ENCODE measurements around the gene ACSL1. TPM values are rescaled to one million over a fixed set of nuclear protein-coding genes. Genes with fewer than 3 reads are reported as not detected.
"Not testable (repeated sequence)": the region's sequence is repeated elsewhere in the genome, so short reads cannot be mapped to it uniquely, and the experiment has no call there.

Gene ACSL1
- polyA plus RNA-seq, 10 donors, result 39.5 to 55.4 (median 47.4) TPM

DNA sequence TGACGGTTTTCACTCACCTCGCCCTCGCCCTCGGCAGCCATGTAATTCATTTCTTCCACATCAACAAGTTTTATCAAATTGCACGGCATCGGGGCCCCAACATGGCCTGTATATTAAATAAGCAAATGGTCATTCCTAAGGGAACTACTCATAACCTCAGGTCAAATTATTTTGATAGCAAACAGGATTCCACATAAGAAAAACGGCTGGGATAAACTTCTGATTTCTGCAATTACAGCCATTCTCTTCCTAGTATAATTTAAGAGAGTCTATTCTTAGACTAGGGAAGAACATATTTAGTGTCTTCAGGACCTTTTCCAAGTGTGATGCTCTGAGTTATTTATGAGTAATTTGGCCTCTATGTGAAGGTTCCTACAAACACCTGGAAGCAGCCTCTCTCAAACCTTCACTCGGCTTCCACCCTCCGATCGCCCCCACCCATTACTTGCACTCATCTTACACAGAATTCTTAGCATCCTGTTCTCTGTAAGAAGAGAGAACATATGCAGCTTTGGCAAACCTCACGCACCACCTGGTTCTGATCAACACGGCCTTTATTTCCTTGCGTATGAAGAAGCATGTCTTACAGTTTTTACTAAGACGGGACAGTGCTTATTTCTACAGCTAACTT lies 62.5 kb downstream of the ACSL1 start:
- DNase-seq, result peak; percentile 76 to 95 (median 87)

DNA sequence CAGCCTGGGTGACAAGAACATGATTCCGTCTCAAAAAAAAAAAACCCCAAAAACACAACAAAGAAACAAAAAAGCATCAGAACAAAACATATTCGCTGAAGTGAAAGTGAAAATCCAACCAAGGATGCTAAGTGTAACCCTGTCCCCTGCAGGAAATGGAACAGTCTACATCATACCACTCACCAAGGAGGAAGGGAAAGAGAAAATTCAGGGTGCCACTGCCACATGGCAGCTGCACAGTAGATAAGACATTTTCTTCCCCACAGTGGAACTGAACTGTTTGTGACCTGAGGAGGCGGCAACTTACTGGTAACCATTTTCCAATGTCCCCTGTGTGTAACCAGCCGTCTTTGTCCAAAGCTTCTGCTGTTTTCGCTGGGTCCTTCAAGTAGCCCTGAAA lies 63.7 kb downstream of the ACSL1 start:
- peak in 1 of 3 donors; percentile 29 for DNase-seq

DNA sequence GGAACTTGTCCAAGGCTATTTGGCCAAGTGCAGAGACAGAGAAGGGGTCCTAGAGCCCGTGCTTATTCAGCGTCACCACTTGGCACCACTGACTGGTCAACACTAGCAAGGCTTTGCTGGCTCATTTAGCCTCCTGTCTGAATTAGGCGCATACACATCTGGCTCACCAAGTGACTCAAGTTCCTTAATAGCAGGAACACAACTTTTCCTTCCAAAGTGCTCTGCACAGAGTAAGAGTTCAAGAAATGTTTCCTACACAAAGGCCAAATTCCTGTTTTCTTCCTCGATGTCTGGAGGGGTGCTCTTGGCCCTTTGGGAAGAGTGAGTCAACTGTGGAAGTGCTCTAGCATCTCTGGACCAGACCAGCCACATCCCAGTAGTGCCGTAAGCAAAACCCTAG lies 65.1 kb downstream of the ACSL1 start:
- DNase-seq, result peak in 1 of 3 donors; percentile 42

DNA sequence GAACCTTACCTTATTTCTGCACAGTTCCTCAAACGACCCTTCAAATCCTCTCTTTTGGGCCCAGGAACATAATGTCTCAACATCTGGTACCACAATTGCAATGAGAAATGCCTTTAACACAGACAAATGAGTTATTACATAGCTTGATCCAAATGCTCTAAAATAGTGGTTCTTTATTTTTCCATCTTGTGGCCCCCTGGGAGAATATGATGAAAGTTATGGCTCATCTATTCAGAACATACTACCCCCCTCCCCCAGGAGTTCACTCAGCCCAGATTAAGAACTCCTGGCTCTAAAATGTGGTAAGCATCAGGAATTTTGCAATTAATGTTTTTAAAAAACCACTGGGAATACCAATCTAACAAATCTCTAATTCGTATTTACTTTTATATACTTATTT lies 68.0 kb downstream of the ACSL1 start:
- peak in 1 of 3 donors; percentile 65 for DNase-seq

DNA sequence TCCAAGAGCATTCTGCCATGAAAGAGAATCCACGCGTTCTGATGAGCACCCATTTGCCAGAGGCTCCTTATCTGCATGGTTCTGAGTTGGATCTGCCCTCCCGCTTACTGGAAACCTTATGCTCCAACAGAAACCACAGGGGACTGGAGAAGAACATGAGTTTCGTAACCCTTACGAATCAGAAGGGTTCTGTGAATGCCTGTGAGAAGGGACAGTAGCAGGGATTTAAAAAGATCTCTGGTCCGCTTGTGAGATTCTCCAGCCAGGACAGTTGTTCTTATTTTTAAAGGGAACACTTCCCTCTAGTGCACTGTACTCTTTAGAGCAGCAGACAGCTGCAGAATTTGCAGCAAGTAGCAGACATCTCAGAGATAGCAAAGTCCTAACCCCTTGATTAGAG lies 69.4 kb downstream of the ACSL1 start:
- peak in 1 of 3 donors; percentile 71 for DNase-seq

DNA sequence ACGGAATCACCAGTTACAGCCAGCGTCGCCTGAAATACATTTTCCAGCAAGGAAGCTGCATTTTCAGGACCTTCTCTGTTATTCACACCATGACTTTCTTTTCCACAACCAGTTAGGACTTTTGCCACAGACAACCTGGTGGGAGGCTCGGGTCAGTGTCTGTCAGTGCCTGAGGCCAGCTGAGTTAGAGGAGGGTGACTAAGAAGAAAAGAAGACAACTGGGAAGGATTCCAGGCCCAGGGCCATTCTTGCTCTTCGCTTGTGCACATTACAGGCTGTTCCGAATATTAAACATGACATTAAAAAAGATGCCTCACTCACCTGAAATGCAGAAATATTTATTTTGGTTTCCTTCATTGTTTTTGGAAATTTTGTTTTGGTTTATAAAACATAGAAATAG lies 70.5 kb downstream of the ACSL1 start:
- DNase-seq, result peak in 1 of 3 donors; percentile 21

DNA sequence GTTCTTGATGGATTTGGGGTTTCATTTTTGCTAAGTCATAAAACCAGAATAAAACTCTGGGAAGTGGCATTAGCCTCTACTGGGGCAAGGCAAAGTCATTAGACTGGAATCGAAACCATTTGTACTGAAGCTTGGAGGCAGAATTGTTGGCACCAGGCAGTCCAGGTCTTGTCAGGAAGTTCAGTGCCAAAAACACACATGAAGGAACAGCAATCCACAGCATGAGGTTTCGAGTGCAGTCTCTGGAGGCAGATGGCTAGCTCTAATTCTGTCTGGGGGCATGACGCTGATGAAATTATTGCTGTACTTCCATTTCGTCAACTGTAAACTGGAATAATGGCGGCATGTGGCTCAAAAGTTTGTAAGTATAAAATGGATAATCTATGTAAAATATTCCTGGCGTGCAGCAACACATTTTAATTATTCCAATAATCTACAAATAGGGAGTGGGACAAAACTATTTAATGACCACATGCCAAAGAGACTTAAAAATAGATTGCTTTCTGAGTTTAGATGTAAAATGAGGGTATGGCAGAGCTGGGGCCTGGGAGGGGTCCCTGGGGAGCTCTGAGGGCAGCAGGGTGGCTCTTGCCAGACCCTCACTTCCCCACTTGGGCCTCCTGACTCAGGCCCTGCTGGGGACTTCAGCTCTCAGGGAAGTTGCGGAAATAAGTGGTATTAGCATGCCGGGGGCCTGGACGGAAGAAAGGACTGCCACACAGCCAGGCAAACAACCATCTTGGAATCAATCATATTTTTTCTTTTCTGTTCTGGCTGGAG lies 73.1 kb downstream of the ACSL1 start:
- no peak for DNase-seq

DNA sequence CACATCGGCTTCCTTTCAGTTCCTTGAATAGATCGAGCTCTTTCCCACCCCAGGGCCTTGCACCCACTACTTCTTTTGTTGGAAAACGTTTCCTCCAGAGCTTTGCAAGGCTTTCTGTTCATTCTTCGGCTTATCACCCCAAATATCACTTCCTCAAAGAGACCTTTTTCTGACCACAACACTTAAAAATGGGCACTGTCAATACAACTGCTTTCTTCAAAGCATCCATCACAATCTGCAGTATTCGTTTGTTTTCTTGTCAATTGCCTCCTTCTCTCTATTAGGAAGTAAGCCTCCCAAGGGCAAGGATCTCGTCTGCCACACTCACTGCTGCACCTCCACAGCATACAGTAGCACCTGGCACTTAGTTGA lies 74.2 kb downstream of the ACSL1 start:
- DNase-seq, result no peak

DNA sequence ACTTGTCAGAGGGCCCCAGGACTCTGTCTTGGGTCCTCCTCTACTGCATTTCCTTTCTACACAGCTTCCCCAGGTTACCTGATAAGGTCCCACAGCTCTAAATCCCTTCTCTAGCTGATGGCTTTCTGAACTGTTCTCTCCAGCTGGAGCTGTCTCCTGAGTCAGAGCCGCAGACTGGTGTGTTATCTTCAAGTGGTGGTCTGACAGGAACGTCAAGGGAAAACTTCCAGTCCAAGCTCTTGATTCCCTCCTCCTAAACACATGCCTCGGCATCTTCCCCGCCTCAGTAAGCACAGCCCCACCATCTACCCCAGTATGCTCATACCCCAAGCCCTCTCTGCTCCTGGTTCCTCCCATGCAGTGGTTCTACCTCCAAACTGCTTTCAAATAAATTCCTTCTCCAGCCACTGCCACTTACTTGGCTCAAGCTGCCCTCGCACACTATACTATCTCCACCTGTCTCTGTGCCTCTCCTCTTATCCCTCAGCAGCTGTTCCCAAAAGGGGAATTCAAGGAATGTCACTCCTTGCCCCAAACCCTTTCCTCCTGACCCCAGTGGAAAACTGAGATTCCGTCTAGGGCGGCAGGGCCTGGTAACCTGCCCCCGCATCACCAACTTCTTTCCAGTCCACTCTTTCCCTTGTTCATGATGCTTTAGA lies 74.7 kb downstream of the ACSL1 start:
- DNase-seq, result no peak

DNA sequence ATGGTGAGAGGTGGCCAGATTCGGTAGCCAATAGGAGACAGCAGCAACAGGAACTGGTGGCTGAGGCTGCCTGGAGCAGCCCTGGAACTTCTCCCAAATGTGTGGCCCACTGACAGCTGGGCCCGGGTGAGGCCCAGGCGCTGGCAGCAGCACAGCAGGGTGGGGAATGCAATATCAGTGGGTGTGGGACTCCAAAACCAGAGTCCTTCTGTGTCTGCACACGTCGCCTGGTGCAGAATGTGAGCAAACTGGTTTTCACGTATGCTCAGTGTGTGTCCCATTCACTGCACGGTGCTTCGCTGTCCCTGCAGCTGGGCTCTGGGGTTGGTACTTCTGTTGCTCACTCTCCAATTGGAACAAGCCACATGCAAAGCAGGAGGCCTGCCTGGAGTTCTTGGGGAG lies 77.5 kb downstream of the ACSL1 start:
- peak in 1 of 3 donors; percentile 73 for DNase-seq

DNA sequence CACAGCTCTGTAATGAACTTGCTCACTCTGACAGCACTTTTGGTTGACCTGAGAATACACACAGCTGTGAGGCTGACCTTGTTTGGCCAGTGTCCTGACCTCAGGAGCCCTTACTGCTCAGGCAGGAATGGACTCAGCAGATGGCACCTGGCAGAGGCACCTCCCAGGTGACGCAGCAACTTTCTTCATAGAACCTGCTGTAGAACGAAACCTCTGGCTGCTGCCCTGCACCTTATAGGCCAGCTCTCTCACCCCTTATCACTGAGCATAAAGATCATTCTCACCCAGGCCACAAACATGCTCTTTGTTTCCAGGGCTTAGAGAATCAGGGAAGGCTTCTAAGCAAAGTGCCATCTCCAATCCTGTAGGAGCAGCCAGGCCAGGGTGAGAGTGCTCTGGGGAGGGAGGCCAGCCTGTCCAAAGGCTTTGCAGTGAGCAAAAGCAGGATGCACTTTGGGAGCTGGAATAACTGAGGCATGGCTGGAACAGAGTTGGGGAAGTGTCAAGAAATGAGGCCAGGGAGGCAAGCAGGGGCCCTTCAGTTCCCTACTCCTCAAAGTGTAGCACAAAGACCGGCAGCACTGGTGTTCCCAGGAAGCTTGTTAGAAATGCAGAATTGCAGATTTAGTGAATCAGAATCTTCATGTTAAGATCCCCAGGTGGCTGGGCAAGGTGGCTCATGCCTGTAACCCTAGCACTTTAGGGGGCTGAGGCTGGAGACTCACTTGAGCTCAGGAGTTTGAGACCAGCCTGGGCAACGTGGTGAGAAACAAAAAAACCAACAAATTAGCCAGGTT lies 78.5 kb downstream of the ACSL1 start:
- peak in 1 of 3 donors; percentile 54 for DNase-seq

DNA sequence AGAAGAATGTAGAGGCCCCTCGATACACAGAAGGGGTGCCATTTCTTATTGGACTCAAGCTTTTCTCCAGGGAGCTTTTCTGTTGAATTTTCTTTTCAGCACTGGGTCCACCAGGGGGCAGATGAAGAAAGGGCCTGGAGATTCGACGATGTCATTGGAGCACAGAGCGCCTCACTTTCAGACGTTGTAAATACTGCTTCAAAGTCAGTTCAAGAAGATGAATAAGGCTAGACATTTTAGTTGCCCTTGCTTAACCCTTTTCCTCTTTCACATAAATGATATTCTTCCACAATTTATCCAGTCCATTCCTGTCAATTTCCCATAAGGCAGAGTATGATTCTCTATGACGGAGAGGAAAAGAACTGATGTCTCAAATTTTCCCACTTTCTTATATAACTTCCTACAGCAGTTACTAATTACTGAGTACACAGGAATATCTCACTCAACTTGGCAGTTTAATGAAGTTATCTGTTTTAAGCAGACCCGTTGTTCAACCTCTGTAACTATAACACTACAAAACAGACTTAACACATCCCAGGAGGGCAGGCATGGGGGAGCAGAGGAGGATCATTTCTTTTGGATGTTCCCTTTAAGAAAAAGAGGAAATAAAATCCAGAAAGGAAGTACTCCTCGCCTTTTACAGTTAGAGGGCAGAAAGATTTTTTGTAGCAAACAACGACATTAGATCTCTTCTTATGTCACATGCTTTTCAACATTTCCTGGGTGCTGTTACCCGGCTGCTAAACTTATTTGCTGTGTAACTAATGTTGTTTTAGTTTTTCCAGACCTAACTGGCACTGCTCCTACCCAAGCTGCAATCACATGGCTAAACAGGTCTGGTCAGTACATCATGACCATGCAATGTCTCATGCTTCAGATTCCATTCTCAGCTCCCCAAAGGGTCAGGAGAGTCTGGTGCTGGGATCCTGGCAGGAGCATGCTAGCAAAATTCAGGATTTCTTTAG lies 79.7 kb downstream of the ACSL1 start:
- peak; percentile 74 to 91 (median 85) for DNase-seq

DNA sequence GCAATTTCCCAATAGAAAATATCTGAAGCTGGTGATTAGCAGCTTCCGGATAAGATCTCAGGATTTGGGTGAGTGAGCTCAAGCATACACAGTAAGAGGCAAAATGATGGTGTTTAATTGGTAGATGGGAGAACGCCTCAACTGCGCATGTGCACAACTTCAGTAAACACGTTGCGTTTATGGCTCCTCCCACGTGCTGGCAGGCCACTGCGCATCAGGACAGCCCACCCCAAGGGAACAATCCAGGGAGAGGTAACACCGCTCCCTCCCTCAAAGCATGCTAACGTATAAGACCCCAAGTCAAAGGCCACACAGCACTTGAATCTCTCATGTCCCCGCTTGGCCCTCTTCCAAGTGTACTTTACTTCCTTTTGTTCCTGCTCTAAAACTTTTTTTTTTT lies 81.5 kb downstream of the ACSL1 start:
- no peak for DNase-seq

DNA sequence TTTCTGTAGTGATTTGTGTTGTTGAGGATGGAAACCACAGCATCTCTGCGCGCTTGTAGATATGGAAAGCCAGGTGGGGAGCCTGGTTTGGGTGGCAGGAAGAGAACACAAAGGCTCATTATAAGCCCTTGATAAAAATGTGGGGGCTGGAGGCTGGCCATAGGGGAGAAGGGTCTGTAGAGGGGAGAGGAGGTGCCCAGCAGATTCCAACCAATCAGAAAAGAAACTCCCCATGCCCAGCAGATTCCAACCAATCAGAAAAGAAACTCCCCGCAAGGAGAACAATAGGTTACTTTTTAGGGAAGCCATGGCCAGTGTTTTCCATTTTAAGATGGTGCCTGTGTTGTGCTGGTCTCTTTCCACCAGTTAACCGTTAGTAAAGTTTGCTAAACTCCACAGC lies 82.1 kb downstream of the ACSL1 start:
- DNase-seq, result no peak

DNA sequence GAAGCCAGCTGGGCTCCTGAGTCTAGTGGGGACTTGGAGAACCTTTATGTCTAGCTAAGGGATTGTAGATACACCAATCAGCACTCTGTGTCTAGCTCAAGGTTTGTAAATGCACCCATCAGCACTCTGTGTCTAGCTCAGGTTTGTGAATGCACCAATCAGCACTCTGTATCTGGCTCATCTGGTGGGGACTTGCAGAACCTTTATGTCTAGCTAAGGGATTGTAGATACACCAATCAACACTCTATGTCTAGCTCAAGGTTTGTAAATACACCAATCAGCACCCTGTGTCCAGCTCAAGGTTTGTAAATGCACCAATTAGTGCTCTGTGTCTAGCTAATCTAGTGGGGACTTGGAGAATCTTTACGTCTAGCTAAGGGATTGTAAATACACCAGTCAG lies 84.1 kb downstream of the ACSL1 start:
- not testable (repeated sequence) for DNase-seq

DNA sequence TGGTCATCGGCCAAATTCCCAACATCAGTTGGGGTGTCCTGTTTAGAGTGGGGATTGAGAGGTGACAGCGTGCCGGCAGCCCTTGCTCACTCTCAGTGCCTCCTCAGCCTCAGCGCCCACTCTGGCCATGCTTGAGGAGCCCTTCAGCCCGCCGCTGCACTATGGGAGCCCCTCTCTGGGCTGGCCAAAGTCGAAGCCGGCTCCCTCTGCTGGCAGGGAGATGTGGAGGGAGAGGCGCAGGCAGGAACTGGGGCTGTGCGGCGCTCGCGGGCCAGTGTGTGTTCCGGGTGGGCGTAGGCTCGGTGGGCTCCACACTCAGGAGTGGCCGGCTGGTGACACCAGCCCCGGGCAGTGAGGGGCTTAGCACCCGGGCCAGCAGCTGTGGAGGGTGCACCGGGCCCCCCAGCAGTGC lies 84.8 kb downstream of the ACSL1 start:
- no peak for DNase-seq

DNA sequence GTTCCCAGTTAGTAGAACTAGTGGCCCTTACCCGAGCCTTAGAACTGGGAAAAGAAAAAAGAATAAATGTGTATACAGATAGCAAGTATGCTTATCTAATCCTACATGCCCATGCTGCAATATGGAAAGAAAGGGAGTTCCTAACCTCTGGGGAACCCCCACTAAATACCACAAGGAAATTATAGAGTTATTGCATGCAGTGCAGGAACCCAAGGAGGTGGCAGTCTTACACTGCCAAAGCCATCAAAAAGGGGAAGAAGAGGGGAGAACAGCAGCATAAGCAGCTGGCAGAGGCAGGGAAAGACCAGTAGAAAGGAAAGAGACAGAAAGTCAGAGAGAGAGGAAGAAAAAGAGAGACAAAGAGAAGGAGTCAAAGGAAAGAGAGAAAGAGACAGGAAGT lies 86.2 kb downstream of the ACSL1 start:
- DNase-seq, result not testable (repeated sequence)

DNA sequence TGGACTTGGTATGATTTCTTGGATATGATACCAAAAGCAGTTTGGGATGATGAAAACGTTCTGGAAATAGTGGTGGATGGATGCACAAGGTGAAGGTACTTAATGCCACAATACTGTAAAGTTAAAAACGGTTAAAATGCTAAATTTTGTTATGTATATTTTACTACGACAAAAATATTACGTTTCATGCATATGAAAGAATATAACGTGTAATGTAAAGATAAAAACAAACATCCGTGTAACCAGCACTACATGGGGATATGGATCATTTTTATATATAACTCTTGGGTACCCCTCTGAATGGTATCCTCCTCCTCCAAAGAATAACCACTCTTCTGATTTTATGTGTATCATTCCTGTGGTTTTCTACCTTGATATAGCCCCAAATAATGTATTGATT lies 91.0 kb downstream of the ACSL1 start:
- DNase-seq, result no peak

DNA sequence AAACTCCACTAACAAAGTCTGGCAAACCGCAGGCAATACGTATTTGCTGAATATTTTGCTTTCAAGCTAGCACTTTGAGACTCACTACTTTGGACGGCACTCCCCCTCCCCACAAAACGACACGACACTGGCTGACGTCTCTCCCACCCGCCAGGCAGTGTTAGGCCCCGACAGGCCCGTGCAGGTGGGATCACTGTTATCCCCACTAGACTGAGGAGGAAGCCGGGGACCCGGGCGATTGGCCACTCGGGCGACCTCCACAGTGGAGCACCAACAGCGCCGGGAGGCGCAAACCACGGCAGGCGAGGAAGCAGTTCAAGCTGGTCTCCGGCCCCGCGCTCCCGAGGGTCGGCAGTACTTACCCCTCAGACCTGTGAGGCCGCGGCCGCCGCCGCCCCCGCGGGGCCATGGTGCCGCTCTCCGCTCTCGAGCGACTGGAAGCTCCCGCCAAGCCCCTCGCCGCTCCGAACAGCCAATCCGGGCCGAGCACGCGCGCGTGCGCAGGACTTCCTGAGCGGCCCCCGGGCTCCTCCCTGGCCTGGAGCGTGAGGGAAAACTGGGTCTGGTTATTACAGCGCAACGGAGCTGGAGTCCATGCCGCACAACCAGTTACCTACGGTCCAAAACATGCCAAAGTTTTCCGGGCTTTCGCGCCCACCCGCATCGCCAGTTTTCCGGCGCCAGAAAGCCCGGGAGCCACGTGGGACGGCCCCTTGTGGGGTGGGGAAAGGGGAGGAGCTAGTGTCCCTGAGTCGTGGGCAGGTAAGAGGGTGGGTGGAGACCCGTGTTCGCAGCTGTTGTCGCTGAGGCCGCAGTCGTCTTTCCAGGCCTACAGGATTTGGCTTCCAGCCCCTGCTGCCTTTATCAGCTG lies 91.9 kb downstream of the ACSL1 start, which contains the start of gene CENPU:
Gene CENPU, minus strand, starts transcription at position 443 of the 871 bp plus-strand sequence. Its CDS starts 34 bp downstream, at position 409.
- DNase-seq, result peak; percentile 98 to 99 (median 99)

DNA sequence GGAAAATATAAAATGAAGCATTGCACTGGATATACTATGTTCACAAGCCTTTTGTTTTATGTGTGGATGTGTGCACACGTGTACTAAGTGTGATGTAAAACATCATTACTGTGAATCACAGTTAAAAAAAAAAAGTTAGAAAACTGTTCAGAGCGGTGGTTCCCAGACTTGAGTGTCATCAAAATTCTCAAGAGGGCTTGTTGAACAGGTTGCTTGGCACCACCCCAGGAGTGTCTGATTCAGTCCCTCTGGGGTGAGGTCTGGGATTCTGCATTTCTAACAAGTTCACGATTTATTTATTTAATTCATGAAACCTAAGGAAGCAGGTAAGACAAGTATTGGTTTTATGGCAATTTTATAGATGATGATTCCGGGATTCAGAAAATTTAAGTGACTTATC lies 93.6 kb downstream of the ACSL1 start:
- DNase-seq, result no peak

Measured in muscle of back (tissue), 11 donors.